ENCODE measurements around the gene CCDC88C. TPM values are rescaled to one million over a fixed set of nuclear protein-coding genes. Genes with fewer than 3 reads are reported as not detected.

Gene CCDC88C
- total and polyA plus RNA-seq, 2 donors (not counting 3 experiments of a cell fraction or from before 2014, with no cell fraction given), result 11.4 to 52.1 TPM

GRCh38 chr14:91414475-91414833 is 3.2 kb downstream of the CCDC88C start:
- FAIRE-seq, result no peak
- no peaks in the 10 kb centered on the region for H4K20me1 ChIP-seq (replicated peaks; ENCODE audit: control insufficient read depth, extremely low read depth, insufficient read depth, low read length)
- peaks cover 25% of the 10 kb centered on the region for H3K4me1 ChIP-seq (ENCODE audit: control insufficient read depth, extremely low read depth, insufficient read depth, low read length)
- no peak overlapping the region for H3K9ac ChIP-seq (replicated peaks; ENCODE audit: extremely low read depth, insufficient read depth, low read length)
- BruUV-seq (replicated peaks), result no TSS peak
- TF ChIP-seq MAX (IDR thresholded peaks at IDR 0.05; ENCODE audit: insufficient read depth, insufficient read length) (no peak), FOS (IDR thresholded peaks at IDR 0.05; ENCODE audit: borderline replicate concordance, insufficient read depth, low read length) (no peak), EZH2 (IDR thresholded peaks at IDR 0.05; ENCODE audit: borderline replicate concordance, low read depth, low read length, severe bottlenecking) (no peak), GATA2 (IDR thresholded peaks at IDR 0.05; ENCODE audit: insufficient read depth, insufficient read length, low read depth, low read length) (no peak), POLR2A (IDR thresholded peaks at IDR 0.05; ENCODE audit: low read depth, low read length) (no peak), CTCF (IDR thresholded peaks at IDR 0.05; ENCODE audit: extremely low read depth in 1 of 2, insufficient read depth in 1 of 2, low read depth in 1 of 2, low read length in 2 of 2) (no peak)
- no peak overlapping the region for H3K4me3 ChIP-seq (replicated peaks in 1 of 3; ENCODE audit: insufficient read depth in 1 of 3, low read depth in 1 of 3, low read length in 3 of 3)
- H3K36me3 ChIP-seq (ENCODE audit: control insufficient read depth in 2 of 2, extremely low read depth in 1 of 2, insufficient read depth in 2 of 2, low read length in 2 of 2), result peaks cover 0 to 3% of the 10 kb centered on the region in 2 experiments
- no peaks in the 10 kb centered on the region for H3K9me1 ChIP-seq (replicated peaks; ENCODE audit: control insufficient read depth, extremely low read depth, insufficient read depth, low read length)
- intact Hi-C loops (cut with micrococcal nuclease) (loop anchor here (10.0 kb wide), 1 partner anchor 350 kb away; the partner anchor contains the start of gene RPS6KA5), dilution Hi-C loops (cut with MboI; ENCODE audit: extremely low pct_ligation_motif_present, low sequenced_read_pairs) (no loop called here)
- no peaks in the 10 kb centered on the region for H3K27me3 ChIP-seq (ENCODE audit: control insufficient read depth in 2 of 2, insufficient read depth in 2 of 2, low read length in 2 of 2)
- ChIA-PET CTCF (interaction anchor here (0.8 to 10.5 kb wide), 3 partner anchors 9 to 241 kb away, joined by 3 to 196 read pairs (median 12); no protein-coding TSS in a partner anchor), POLR2A (no interaction called here)
- H3K9me3 ChIP-seq (replicated peaks; ENCODE audit: control insufficient read depth, insufficient read depth, low read length), result no peaks in the 10 kb centered on the region
- no peak overlapping the region for H3K4me2 ChIP-seq (ENCODE audit: insufficient read depth, low read length)
- DNase-seq (ENCODE audit: low read depth, low spot score), result no peak
- peaks cover 6% of the 10 kb centered on the region for H3K79me2 ChIP-seq (ENCODE audit: control insufficient read depth, insufficient read depth, low read length)
- H3K27ac ChIP-seq (ENCODE audit: insufficient read depth, low read depth, low read length), result no peak overlapping the region
- H2AFZ ChIP-seq (ENCODE audit: low read depth, low read length), result no peak overlapping the region

Data from endothelial cell of umbilical vein (primary cell).